ENCODE measurements around the gene CLIC5.

DNA sequence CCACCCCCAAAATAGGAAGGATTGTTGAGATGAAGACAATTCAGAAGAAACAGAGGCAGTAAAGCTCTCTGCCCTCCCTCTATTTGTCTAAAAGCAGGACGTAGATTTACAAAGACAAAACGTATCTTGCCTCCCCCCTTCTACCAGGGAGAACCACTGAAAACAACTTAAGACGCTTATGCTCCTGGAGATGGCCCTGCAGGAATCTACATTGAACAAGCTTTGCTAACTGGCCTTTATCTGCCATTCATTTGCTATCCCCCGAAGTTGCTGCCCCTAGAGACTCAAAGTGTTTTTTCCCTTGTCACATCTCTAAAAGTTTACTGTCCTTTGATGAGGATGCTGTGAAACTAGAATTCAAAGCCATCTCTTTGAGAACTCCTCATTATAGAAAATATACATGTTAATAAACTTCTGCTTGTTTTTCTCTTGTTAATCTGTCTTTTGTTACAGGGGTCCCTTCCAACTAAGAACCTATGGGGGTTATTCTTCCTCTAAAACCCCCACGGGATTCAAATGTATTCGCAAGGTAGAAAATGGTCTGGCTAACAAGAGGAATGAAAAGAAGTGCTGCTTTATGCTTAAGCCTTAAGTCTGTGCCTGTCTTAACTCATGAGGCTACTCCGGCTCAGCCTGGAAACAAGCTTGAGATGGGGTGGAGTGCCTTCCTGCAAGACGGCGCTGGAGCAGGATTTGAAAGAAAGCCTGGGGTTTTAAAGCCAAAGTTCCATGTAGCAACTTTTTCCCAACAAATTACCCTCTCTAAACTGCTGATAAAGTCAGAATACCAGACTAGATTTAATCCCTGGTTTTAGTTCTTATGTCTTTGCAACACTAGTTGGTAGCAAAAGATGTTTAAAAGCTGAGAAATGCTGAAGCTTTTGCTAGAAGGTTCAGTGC, 88.0 kb downstream of the CLIC5 start:
- TF ChIP-seq, protein P1, sequence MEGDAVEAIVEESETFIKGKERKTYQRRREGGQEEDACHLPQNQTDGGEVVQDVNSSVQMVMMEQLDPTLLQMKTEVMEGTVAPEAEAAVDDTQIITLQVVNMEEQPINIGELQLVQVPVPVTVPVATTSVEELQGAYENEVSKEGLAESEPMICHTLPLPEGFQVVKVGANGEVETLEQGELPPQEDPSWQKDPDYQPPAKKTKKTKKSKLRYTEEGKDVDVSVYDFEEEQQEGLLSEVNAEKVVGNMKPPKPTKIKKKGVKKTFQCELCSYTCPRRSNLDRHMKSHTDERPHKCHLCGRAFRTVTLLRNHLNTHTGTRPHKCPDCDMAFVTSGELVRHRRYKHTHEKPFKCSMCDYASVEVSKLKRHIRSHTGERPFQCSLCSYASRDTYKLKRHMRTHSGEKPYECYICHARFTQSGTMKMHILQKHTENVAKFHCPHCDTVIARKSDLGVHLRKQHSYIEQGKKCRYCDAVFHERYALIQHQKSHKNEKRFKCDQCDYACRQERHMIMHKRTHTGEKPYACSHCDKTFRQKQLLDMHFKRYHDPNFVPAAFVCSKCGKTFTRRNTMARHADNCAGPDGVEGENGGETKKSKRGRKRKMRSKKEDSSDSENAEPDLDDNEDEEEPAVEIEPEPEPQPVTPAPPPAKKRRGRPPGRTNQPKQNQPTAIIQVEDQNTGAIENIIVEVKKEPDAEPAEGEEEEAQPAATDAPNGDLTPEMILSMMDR (conservative IDR thresholded peaks at IDR 0.05; ENCODE audit: low read length), result no peak
- TF ChIP-seq EZH2phosphoT487 (IDR thresholded peaks at IDR 0.05; ENCODE audit: borderline replicate concordance, low read depth, low read length), result no peak
